Measurements from ENCODE around the gene STEAP1B. TPM values are rescaled to one million over a fixed set of nuclear protein-coding genes. Genes with fewer than 3 reads are reported as not detected.

The STEAP1B gene
- total and polyA plus RNA-seq, 4 donors: 0.06 to 0.28 (median 0.08) TPM; not detected in 1

- 82% methylated on average over 3 of the region's 3 CpGs for WGBS
- H3K27ac ChIP-seq (ENCODE audit: low read depth in 1 of 2, low read length in 2 of 2): no peak overlapping the region
These were observed 54.1 kb downstream of the STEAP1B start for GRCh38 chr7:22445853-22446252.

More at GRCh38 chr7:22445853-22446252, 54.1 kb downstream of the STEAP1B start:
- Histone ChIP-seq H3K9me3 (ENCODE audit: control insufficient read depth in 4 of 4, low read length in 3 of 4) (no peaks in the 10 kb centered on the region), H3K4me3 (ENCODE audit: low read depth in 1 of 3, low read length in 3 of 3) (no peak overlapping the region), H3K4me1 (ENCODE audit: control insufficient read depth in 4 of 4, insufficient read depth in 4 of 4, low read length in 3 of 4) (no peaks in the 10 kb centered on the region), H3K9ac (ENCODE audit: low read depth in 1 of 2, low read length in 2 of 2) (no peak overlapping the region), H3K27me3 (ENCODE audit: control insufficient read depth in 4 of 4, insufficient read depth in 4 of 4, low read length in 3 of 4) (no peaks in the 10 kb centered on the region), H3K36me3 (ENCODE audit: control insufficient read depth in 4 of 4, insufficient read depth in 3 of 4, low read depth in 1 of 4, low read length in 3 of 4) (no peaks in the 10 kb centered on the region)
- DNase-seq (ENCODE audit: low spot score): no peak
- TF ChIP-seq, protein P1, sequence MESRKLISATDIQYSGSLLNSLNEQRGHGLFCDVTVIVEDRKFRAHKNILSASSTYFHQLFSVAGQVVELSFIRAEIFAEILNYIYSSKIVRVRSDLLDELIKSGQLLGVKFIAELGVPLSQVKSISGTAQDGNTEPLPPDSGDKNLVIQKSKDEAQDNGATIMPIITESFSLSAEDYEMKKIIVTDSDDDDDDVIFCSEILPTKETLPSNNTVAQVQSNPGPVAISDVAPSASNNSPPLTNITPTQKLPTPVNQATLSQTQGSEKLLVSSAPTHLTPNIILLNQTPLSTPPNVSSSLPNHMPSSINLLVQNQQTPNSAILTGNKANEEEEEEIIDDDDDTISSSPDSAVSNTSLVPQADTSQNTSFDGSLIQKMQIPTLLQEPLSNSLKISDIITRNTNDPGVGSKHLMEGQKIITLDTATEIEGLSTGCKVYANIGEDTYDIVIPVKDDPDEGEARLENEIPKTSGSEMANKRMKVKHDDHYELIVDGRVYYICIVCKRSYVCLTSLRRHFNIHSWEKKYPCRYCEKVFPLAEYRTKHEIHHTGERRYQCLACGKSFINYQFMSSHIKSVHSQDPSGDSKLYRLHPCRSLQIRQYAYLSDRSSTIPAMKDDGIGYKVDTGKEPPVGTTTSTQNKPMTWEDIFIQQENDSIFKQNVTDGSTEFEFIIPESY (IDR thresholded peaks at IDR 0.05): no peak
- TF ChIP-seq NR2F2 (IDR thresholded peaks at IDR 0.05): no peak
- TF ChIP-seq REST (IDR thresholded peaks at IDR 0.05): no peak
- TF ChIP-seq RAD21 (IDR thresholded peaks at IDR 0.05): no peak
- TF ChIP-seq JUND (IDR thresholded peaks at IDR 0.05): no peak
- TF ChIP-seq CTCF (IDR thresholded peaks at IDR 0.05; ENCODE audit: low read depth, low read length, missing input control): no peak
- TF ChIP-seq HNF4G (IDR thresholded peaks at IDR 0.05): no peak
- TF ChIP-seq, protein P2, sequence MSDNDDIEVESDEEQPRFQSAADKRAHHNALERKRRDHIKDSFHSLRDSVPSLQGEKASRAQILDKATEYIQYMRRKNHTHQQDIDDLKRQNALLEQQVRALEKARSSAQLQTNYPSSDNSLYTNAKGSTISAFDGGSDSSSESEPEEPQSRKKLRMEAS (IDR thresholded peaks at IDR 0.05): no peak
- no peak for TF ChIP-seq ATF3 (IDR thresholded peaks at IDR 0.05)
- no peak for TF ChIP-seq HNF4A (conservative IDR thresholded peaks at IDR 0.05)
- no peak for TF ChIP-seq FOXA1 (IDR thresholded peaks at IDR 0.05)
- TF ChIP-seq FOXA2 (IDR thresholded peaks at IDR 0.05): no peak
- TF ChIP-seq SP1 (IDR thresholded peaks at IDR 0.05): no peak
- no peak for TF ChIP-seq GABPA (IDR thresholded peaks at IDR 0.05 in 1 of 2, conservative IDR thresholded peaks at IDR 0.05 in 1 of 2)
- no peak for TF ChIP-seq EGR1 (IDR thresholded peaks at IDR 0.05; ENCODE audit: low read depth in 2 of 2)
- no peak for TF ChIP-seq YY1 (IDR thresholded peaks at IDR 0.05)
- no peak for TF ChIP-seq TAF1 (conservative IDR thresholded peaks at IDR 0.05)

All from liver (tissue), 9 donors.